Suprapubic skin (tissue), 4 donors: ENCODE data around the gene SAMD10. TPM values are rescaled to one million over a fixed set of nuclear protein-coding genes. Genes with fewer than 3 reads are reported as not detected.
A peak's percentile ranks its signal among the peaks of the same experiment; 100 is the strongest.

Experiments used
- DNase-seq, 2 donors: peaks; one replicate each; pipeline ENCODE4 v3.0.0-alpha.2; 2019; ENCODE audit warnings: low spot score in 2 of 2
- H3K27ac ChIP-seq: fragments of 200-600 bp; sonication (generic); one replicate; pipeline ENCODE4 v1.5.1; 2019
- H3K27me3 ChIP-seq: fragments of 200-600 bp; sonication (generic); one replicate; pipeline ENCODE4 v1.5.1; 2019
- H3K36me3 ChIP-seq: fragments of 200-600 bp; sonication (generic); one replicate; pipeline ENCODE4 v1.5.1; 2019
- H3K4me1 ChIP-seq: fragments of 200-600 bp; sonication (generic); one replicate; pipeline ENCODE4 v1.5.1; 2019
- H3K4me3 ChIP-seq: fragments of 200-600 bp; sonication (generic); one replicate; pipeline ENCODE4 v1.5.1; 2019; ENCODE audit warnings: mild to moderate bottlenecking
- H3K9me3 ChIP-seq: fragments of 200-600 bp; sonication (generic); one replicate; pipeline ENCODE4 v1.5.1; 2019
- CTCF ChIP-seq, 2 donors: fragments of 200-600 bp in 1 of 2; fragments of 450-650 bp in 1 of 2; sonication (generic) in 1 of 2; IDR thresholded peaks; one replicate each; pipeline ENCODE4 v1.5.1; 2016 to 2019; ENCODE audit warnings: antibody characterized with exemption in 2 of 2, mild to moderate bottlenecking in 1 of 2, moderate library complexity in 1 of 2
- EP300 ChIP-seq: sonication (generic); formaldehyde crosslinking; IDR thresholded peaks from one replicate; pipeline ENCODE4 v1.6.1; 2017; ENCODE audit warnings: antibody characterized with exemption
- POLR2A ChIP-seq, 2 donors: fragments of 450-650 bp; IDR thresholded peaks; one replicate each; pipeline ENCODE4 v1.6.1; 2017; ENCODE audit warnings: antibody characterized with exemption in 2 of 2, mild to moderate bottlenecking in 2 of 2, moderate library complexity in 2 of 2
- POLR2AphosphoS5 ChIP-seq, 3 donors: sonication (generic); formaldehyde crosslinking; IDR thresholded peaks; one replicate each; pipeline ENCODE4 v1.6.1; 2017; ENCODE audit warnings: antibody characterized with exemption in 3 of 3
- WGBS: methylation state at CpG from one replicate; pipeline ENCODE4 v1.1.5; 2018; 5-methylcytosine and 5-hydroxymethylcytosine counted together
- total RNA-seq, 4 donors: library from RNA; depleted of rRNA; stranded (reverse); fragments of >200 nt; gene quantifications; one replicate each; pipeline ENCODE4 v1.1.0, GENCODE V29; 2016

Gene SAMD10
- total RNA-seq = 10 to 100 TPM in 2 of 4 donors, 1 to 10 TPM in 2; 7.2 to 15.8 (median 9.6) TPM

GRCh38 chr20:63979557-63980316 lies at the start of gene SAMD10:
SAMD10 (minus strand) TSS chr20:63979642; CDS start chr20:63979467, 175 bp downstream.
- TF ChIP-seq POLR2AphosphoS5 (IDR thresholded peaks at IDR 0.05) (no peak), CTCF (IDR thresholded peaks at IDR 0.05) (peak in 1 of 2 donors; percentile 10)
- peaks cover 23% of the 10 kb centered on the region for H3K36me3 ChIP-seq
- H3K4me1 ChIP-seq = peaks cover 52% of the 10 kb centered on the region
- peak within 1 kb of the TSS; percentile 96 for H3K27ac ChIP-seq
- WGBS = 2% methylated on average over 12 of the region's 52 CpGs
- DNase-seq = peak in 1 of 2 donors; percentile 77
- H3K9me3 ChIP-seq = no peaks in the 10 kb centered on the region
- H3K4me3 ChIP-seq = peak within 1 kb of the TSS; percentile 97
- no peaks in the 10 kb centered on the region for H3K27me3 ChIP-seq

- Histone ChIP-seq H3K36me3 (peaks cover 100% of the 10 kb centered on the region), H3K27ac (no peak overlapping the region), H3K4me1 (no peaks in the 10 kb centered on the region), H3K4me3 (no peak overlapping the region), H3K27me3 (no peaks in the 10 kb centered on the region), H3K9me3 (no peaks in the 10 kb centered on the region)
- no peak for DNase-seq
- TF ChIP-seq CTCF (IDR thresholded peaks at IDR 0.05) = no peak
- no peak for TF ChIP-seq POLR2AphosphoS5 (IDR thresholded peaks at IDR 0.05)
- no peak for TF ChIP-seq POLR2A (IDR thresholded peaks at IDR 0.05)
- no peak for TF ChIP-seq EP300
- WGBS = 93% methylated on average over 14 of the region's 24 CpGs
These were observed 48.7 kb upstream of the SAMD10 start for GRCh38 chr20:64027981-64028685.

GRCh38 chr20:64025826-64026412 lies 46.5 kb upstream of the SAMD10 start:
- DNase-seq = no peak
- Histone ChIP-seq H3K4me1 (no peaks in the 10 kb centered on the region), H3K27ac (no peak overlapping the region), H3K9me3 (no peaks in the 10 kb centered on the region), H3K27me3 (no peaks in the 10 kb centered on the region), H3K4me3 (no peak overlapping the region), H3K36me3 (peaks cover 100% of the 10 kb centered on the region)
- TF ChIP-seq CTCF (IDR thresholded peaks at IDR 0.05) (no peak), POLR2AphosphoS5 (IDR thresholded peaks at IDR 0.05) (no peak), EP300 (no peak), POLR2A (IDR thresholded peaks at IDR 0.05) (no peak)
- WGBS = 86% methylated on average over 16 of the region's 29 CpGs

- Histone ChIP-seq H3K9me3 (no peaks in the 10 kb centered on the region), H3K27me3 (no peaks in the 10 kb centered on the region), H3K27ac (no peak overlapping the region), H3K4me3 (no peak overlapping the region), H3K4me1 (no peaks in the 10 kb centered on the region), H3K36me3 (peaks cover 98% of the 10 kb centered on the region)
- DNase-seq = no peak
- 95% methylated on average over 13 of the region's 18 CpGs for WGBS
- TF ChIP-seq CTCF (IDR thresholded peaks at IDR 0.05) (no peak), POLR2A (IDR thresholded peaks at IDR 0.05) (no peak), EP300 (no peak), POLR2AphosphoS5 (IDR thresholded peaks at IDR 0.05) (no peak)
These were observed 45.8 kb upstream of the SAMD10 start for GRCh38 chr20:64025101-64025825.
